Body of pancreas (tissue), 4 donors: Measurements from ENCODE around the gene GGT6. TPM values are rescaled to one million over a fixed set of nuclear protein-coding genes. Genes with fewer than 3 reads are reported as not detected.

Experiments
- ATAC-seq: fragments of 150-250 bp; one replicate; pipeline ENCODE4 v1.9.1; 2016
- DNase-seq, 4 donors: peaks; one replicate each; pipeline ENCODE4 v3.0.0-alpha.2; 2019
- H3K27ac ChIP-seq, 4 donors: fragments of 200-600 bp; sonication (generic); 1 replicate in 3 of 4; 2 replicates in 1 of 4; pipeline versions ENCODE4 v1.5.1 to v1.6.1; 2016 to 2019; ENCODE audit warnings: mild to moderate bottlenecking in 1 of 4, mixed read lengths in 1 of 4, moderate library complexity in 1 of 4
- H3K27me3 ChIP-seq, 2 donors: fragments of 200-600 bp; sonication (generic); one replicate each; pipeline ENCODE4 v1.6.0; 2016; ENCODE audit warnings: mild to moderate bottlenecking in 1 of 2
- H3K36me3 ChIP-seq, 2 donors: fragments of 200-600 bp; sonication (generic); replicated peaks in 1 of 2; 2 replicates each; pipeline ENCODE4 v1.5.1; 2016; ENCODE audit warnings: low read depth in 2 of 2; ENCODE audit not compliant: insufficient read depth in 1 of 2
- H3K4me1 ChIP-seq: fragments of 200-600 bp; sonication (generic); one replicate; pipeline ENCODE4 v1.6.0; 2016
- H3K4me3 ChIP-seq, 2 donors: fragments of 200-600 bp; sonication (generic); 1 replicate in 1 of 2; 2 replicates in 1 of 2; pipeline ENCODE4 v1.5.1; 2016 to 2019
- H3K9me3 ChIP-seq, 3 donors: fragments of 200-600 bp; sonication (generic); 1 replicate in 2 of 3; 2 replicates in 1 of 3; pipeline ENCODE4 v1.5.1; 2016
- CTCF ChIP-seq, 7 experiments: fragments of 450-650 bp in 4 of 7; fragments of 200-600 bp in 3 of 7; sonication (generic) in 3 of 7; IDR thresholded peaks; one replicate each; pipeline ENCODE4 v1.5.1; 2016 to 2019; ENCODE audit warnings: antibody characterized with exemption in 7 of 7
- POLR2A ChIP-seq, 3 donors: fragments of 450-650 bp; IDR thresholded peaks; one replicate each; pipeline ENCODE4 v1.6.1; 2016; ENCODE audit warnings: antibody characterized with exemption in 3 of 3, mild to moderate bottlenecking in 2 of 3
- WGBS, 2 donors: methylation state at CpG; one replicate each; pipeline ENCODE4 v1.1.5; 2017; 5-methylcytosine and 5-hydroxymethylcytosine counted together
- intact Hi-C: fragments of 100-400 bp; cut with DNase I; formaldehyde crosslinking; loops from one replicate; pipeline ENCODE4 v1.15.1; 2023
- total RNA-seq, 2 donors: library from RNA; depleted of rRNA; stranded (reverse); fragments of >200 nt; gene quantifications; one replicate each; pipeline ENCODE4 v1.1.0, GENCODE V29; 2016

The GGT6 gene
- total RNA-seq, 2 donors from 2014 or later = 29.3 to 85.7 TPM

GRCh38 chr17:4551796-4552525 lies 8.4 kb downstream of the GGT6 start:
- ATAC-seq (no peak), DNase-seq (peak in 1 of 4 donors; percentile 4)
- intact Hi-C loops = no loop called here
- no peak for TF ChIP-seq POLR2A (IDR thresholded peaks at IDR 0.05)
- TF ChIP-seq CTCF (IDR thresholded peaks at IDR 0.05) = no peak
- 89 to 92% methylated on average over 7 to 27 of the region's 27 CpGs for WGBS, 2 donors
- H3K4me1 ChIP-seq = peaks cover 22% of the 10 kb centered on the region
- H3K9me3 ChIP-seq = no peaks in the 10 kb centered on the region
- no peaks in the 10 kb centered on the region for H3K27me3 ChIP-seq
- peaks cover 12 to 38% of the 10 kb centered on the region in 2 donors for H3K36me3 ChIP-seq
- no peak overlapping the region for H3K4me3 ChIP-seq
- H3K27ac ChIP-seq = no peak overlapping the region

GRCh38 chr17:4551141-4551540 lies 9.2 kb downstream of the GGT6 start:
- H3K4me1 ChIP-seq = peaks cover 21% of the 10 kb centered on the region
- H3K27me3 ChIP-seq = no peaks in the 10 kb centered on the region
- ATAC-seq (no peak), DNase-seq (peak in 1 of 4 donors; percentile 4)
- intact Hi-C loops = no loop called here
- TF ChIP-seq POLR2A (IDR thresholded peaks at IDR 0.05) (no peak), CTCF (IDR thresholded peaks at IDR 0.05) (no peak)
- no peaks in the 10 kb centered on the region for H3K9me3 ChIP-seq
- H3K4me3 ChIP-seq = no peak overlapping the region
- no peak overlapping the region for H3K27ac ChIP-seq
- H3K36me3 ChIP-seq = peaks cover 12 to 39% of the 10 kb centered on the region in 2 donors
- 87 to 90% methylated on average over 8 of the region's 8 CpGs for WGBS, 2 donors

- Histone ChIP-seq H3K9me3 (no peaks in the 10 kb centered on the region), H3K4me3 (no peak overlapping the region), H3K36me3 (peaks cover 12 to 39% of the 10 kb centered on the region in 2 donors), H3K27me3 (no peaks in the 10 kb centered on the region), H3K27ac (no peak overlapping the region), H3K4me1 (peaks cover 15% of the 10 kb centered on the region)
- TF ChIP-seq CTCF (IDR thresholded peaks at IDR 0.05) = no peak
- TF ChIP-seq POLR2A (IDR thresholded peaks at IDR 0.05) = no peak
- no peak for ATAC-seq
- WGBS, 2 donors = 92% methylated on average over 5 to 16 of the region's 16 CpGs
- intact Hi-C loops = no loop called here
- DNase-seq = peak in 1 of 4 donors; percentile 3
These were observed 9.8 kb downstream of the GGT6 start for GRCh38 chr17:4550534-4551039.

- intact Hi-C loops = no loop called here
- TF ChIP-seq CTCF (IDR thresholded peaks at IDR 0.05) (no peak), POLR2A (IDR thresholded peaks at IDR 0.05) (no peak)
- WGBS, 2 donors = 82 to 84% methylated on average over 20 to 25 of the region's 25 CpGs
- no peaks in the 10 kb centered on the region for H3K27me3 ChIP-seq
- no peak for DNase-seq
- H3K36me3 ChIP-seq = peaks cover 12 to 39% of the 10 kb centered on the region in 2 donors
- ATAC-seq = no peak
- H3K27ac ChIP-seq = no peak overlapping the region
- no peak overlapping the region for H3K4me3 ChIP-seq
- H3K4me1 ChIP-seq = peaks cover 14% of the 10 kb centered on the region
- H3K9me3 ChIP-seq = no peaks in the 10 kb centered on the region
These were observed 10.4 kb downstream of the GGT6 start for GRCh38 chr17:4549781-4550533.
